GM12878 (cell line): ENCODE data around the gene TMEM272. TPM values are rescaled to one million over a fixed set of nuclear protein-coding genes. Genes with fewer than 3 reads are reported as not detected.

Experiments used
- ATAC-seq: fragments of 200-7000 bp; cut with Tn5 transposase; 3 replicates; pipeline ENCODE4 v1.9.1; 2020; ENCODE audit warnings: mild to moderate bottlenecking, moderate library complexity
- BruUV-seq: library from RNA; stranded (reverse); fragments of 400-500 nt; replicated peaks from 2 replicates; lab custom pipeline; 2021; lab: Mats Ljungman, UMichigan
- CTCF ChIA-PET: fragments of 300-600 bp; sonication (Branson Sonifier 250); formaldehyde crosslinking; extraction: SDS; loops from one replicate; lab custom pipeline; 2021; ENCODE audit warnings: inconsistent platforms; lab: Yijun Ruan, JAX
- POLR2A ChIA-PET: fragments of 350-600 bp; formaldehyde crosslinking; extraction: SDS; loops from one replicate; lab custom pipeline; 2021; ENCODE audit warnings: inconsistent platforms; lab: Charles Lee
- RAD21 ChIA-PET: fragments of 300-600 bp; sonication (Branson Sonifier 250); formaldehyde crosslinking; loops from one replicate; lab custom pipeline; 2023; ENCODE audit warnings: antibody characterized with exemption; ENCODE audit not compliant: unreplicated experiment; lab: Charles Lee
- SMC1A ChIA-PET: fragments of 300-600 bp; sonication (Branson Sonifier 250); formaldehyde crosslinking; loops from one replicate; lab custom pipeline; 2023; ENCODE audit not compliant: unreplicated experiment, uncharacterized antibody; lab: Charles Lee
- DNase-seq: peaks from one replicate; pipeline ENCODE4 v3.0.0-alpha.2; 2011; ENCODE audit warnings: low read depth, low spot score
- FAIRE-seq: peaks from 3 replicates; lab custom pipeline; 2011; peaks lifted over from hg19 to GRCh38; lab: Jason Lieb, UNC
- H2AFZ ChIP-seq: 2 replicates; pipeline ENCODE4 v1.6.0; 2011; ENCODE audit warnings: low read depth, low read length, control low read depth; ENCODE audit not compliant: control insufficient read depth
- H3K27ac ChIP-seq: 2 replicates; pipeline ENCODE4 v1.5.1; 2011; ENCODE audit warnings: control low read depth; ENCODE audit not compliant: control insufficient read depth, insufficient read depth
- H3K27me3 ChIP-seq, 2 experiments: replicated peaks in 1 of 2; 2 replicates each; pipeline versions ENCODE4 v1.6.0 to v1.6.1; 2011; ENCODE audit warnings: low read length in 1 of 2; ENCODE audit not compliant: control insufficient read depth in 2 of 2, insufficient read depth in 2 of 2
- H3K36me3 ChIP-seq, 2 experiments: 2 replicates each; pipeline ENCODE4 v1.5.1; 2011; ENCODE audit warnings: low read length in 1 of 2; ENCODE audit not compliant: control insufficient read depth in 2 of 2, insufficient read depth in 2 of 2
- H3K4me1 ChIP-seq: 2 replicates; pipeline ENCODE4 v1.6.1; 2011; ENCODE audit warnings: mild to moderate bottlenecking, low read length, moderate library complexity, mixed read lengths; ENCODE audit not compliant: control insufficient read depth, insufficient read depth
- H3K4me2 ChIP-seq: 2 replicates; pipeline ENCODE4 v1.6.0; 2011; ENCODE audit warnings: control low read depth; ENCODE audit not compliant: control insufficient read depth, insufficient read depth
- H3K4me3 ChIP-seq: fragments of 200-600 bp; sonication (generic); 2 replicates; pipeline ENCODE4 v1.5.1; 2016
- H3K79me2 ChIP-seq: 2 replicates; pipeline ENCODE4 v1.6.0; 2011; ENCODE audit warnings: low read length; ENCODE audit not compliant: control insufficient read depth, insufficient read depth
- H3K9ac ChIP-seq: 2 replicates; pipeline ENCODE4 v1.8.0; 2011; ENCODE audit warnings: low read length, control low read depth, mixed read lengths; ENCODE audit not compliant: control insufficient read depth, insufficient read depth
- H3K9me3 ChIP-seq: replicated peaks from 3 replicates; pipeline ENCODE4 v1.5.1; 2011; ENCODE audit warnings: mild to moderate bottlenecking, low read length; ENCODE audit not compliant: control insufficient read depth, insufficient read depth
- H4K20me1 ChIP-seq: 2 replicates; pipeline ENCODE4 v1.6.0; 2011; ENCODE audit not compliant: control insufficient read depth, insufficient read depth
- ASH2L ChIP-seq: fragments of 300-600, 200-600 bp; sonication (generic); IDR thresholded peaks from 2 replicates; pipeline ENCODE4 v1.6.1; 2017; ENCODE audit warnings: low read depth, mild to moderate bottlenecking, borderline replicate concordance
- BACH1 ChIP-seq: fragments of 450-650 bp; IDR thresholded peaks from 2 replicates; pipeline ENCODE4 v1.6.1; 2017; ENCODE audit warnings: mild to moderate bottlenecking, borderline replicate concordance
- CEBPZ ChIP-seq: fragments of 150-350 bp; IDR thresholded peaks from 2 replicates; pipeline ENCODE4 v1.6.1; 2016; ENCODE audit warnings: low read depth, low read length
- EED ChIP-seq: sonication (generic); IDR thresholded peaks from 2 replicates; pipeline ENCODE4 v1.6.1; 2016; ENCODE audit warnings: antibody characterized with exemption, low read depth
- EP300 ChIP-seq, 2 experiments: fragments of 150-350 bp in 1 of 2; IDR thresholded peaks; 2 replicates each; pipeline ENCODE4 v1.6.1; 2011 to 2012; ENCODE audit warnings: low read depth in 2 of 2, low read length in 2 of 2, borderline replicate concordance in 1 of 2, improper control_type of control experiment in 1 of 2, inconsistent platforms in 1 of 2; ENCODE audit not compliant: control insufficient read depth in 1 of 2
- IKZF2 ChIP-seq, 2 experiments: fragments of 450-650 bp; IDR thresholded peaks; 2 replicates each; pipeline ENCODE4 v1.6.1; 2017; ENCODE audit warnings: mild to moderate bottlenecking in 2 of 2, moderate library complexity in 2 of 2
- JUNB ChIP-seq: IDR thresholded peaks from 2 replicates; pipeline ENCODE4 v1.6.1; 2016; ENCODE audit warnings: antibody characterized with exemption, mild to moderate bottlenecking
- MAX ChIP-seq: IDR thresholded peaks from 2 replicates; pipeline ENCODE4 v1.6.1; 2012; ENCODE audit warnings: low read depth, low read length, improper control_type of control experiment
- MEF2A ChIP-seq: IDR thresholded peaks from 2 replicates; pipeline ENCODE4 v1.6.1; 2011; ENCODE audit warnings: low read depth, mild to moderate bottlenecking, low read length, moderate library complexity; ENCODE audit not compliant: insufficient read depth
- MXI1 ChIP-seq: fragments of 150-350 bp; IDR thresholded peaks from 2 replicates; pipeline ENCODE4 v1.6.1; 2011; ENCODE audit warnings: low read depth, mild to moderate bottlenecking, inconsistent platforms, low read length, improper control_type of control experiment
- POLR2AphosphoS5 ChIP-seq: IDR thresholded peaks from 2 replicates; pipeline ENCODE4 v1.6.1; 2011; ENCODE audit warnings: mild to moderate bottlenecking, low read length, inconsistent platforms
- RELB ChIP-seq: fragments of 450-650 bp; IDR thresholded peaks from 2 replicates; pipeline ENCODE4 v1.6.1; 2017; ENCODE audit warnings: low read depth, mild to moderate bottlenecking, moderate library complexity
- SIX5 ChIP-seq: IDR thresholded peaks from 2 replicates; pipeline ENCODE4 v1.6.1; 2011; ENCODE audit warnings: mild to moderate bottlenecking, low read depth, low read length, moderate library complexity; ENCODE audit not compliant: severe bottlenecking
- SPI1 ChIP-seq: IDR thresholded peaks from 2 replicates; pipeline ENCODE4 v1.6.1; 2011; ENCODE audit warnings: low read depth, mild to moderate bottlenecking, low read length, moderate library complexity, borderline replicate concordance; ENCODE audit not compliant: insufficient read depth
- YBX1 ChIP-seq: fragments of 450-650 bp; IDR thresholded peaks from 2 replicates; pipeline ENCODE4 v1.6.1; 2016; ENCODE audit warnings: antibody characterized with exemption
- YY1 ChIP-seq: IDR thresholded peaks from 2 replicates; pipeline ENCODE4 v1.6.1; 2011; ENCODE audit warnings: low read depth, mild to moderate bottlenecking, low read length
- ZNF207 ChIP-seq: fragments of 450-650 bp; IDR thresholded peaks from 2 replicates; pipeline ENCODE4 v1.6.1; 2014; ENCODE audit warnings: antibody characterized with exemption, mild to moderate bottlenecking, borderline replicate concordance
- ZNF24 ChIP-seq: fragments of 450-650 bp; IDR thresholded peaks from 2 replicates; pipeline ENCODE4 v1.6.1; 2017; ENCODE audit warnings: antibody characterized with exemption, mild to moderate bottlenecking
- WGBS: methylation state at CpG from one replicate; pipeline ENCODE4 v1.1.6; 2016; ENCODE audit warnings: low lambda C conversion rate; ENCODE audit not compliant: insufficient replicate concordance, insufficient coverage; ENCODE audit errors: missing lambda C conversion rate; 5-methylcytosine and 5-hydroxymethylcytosine counted together
- in situ Hi-C: fragments of 300-500 bp; cut with MboI; formaldehyde crosslinking; loops from 9 replicates; pipeline ENCODE4 v1.14.3; 2018; ENCODE audit warnings: mixed read lengths
- intact Hi-C: fragments of 100-400 bp; cut with micrococcal nuclease; formaldehyde crosslinking; loops from one replicate; pipeline ENCODE4 v1.14.2; 2022; ENCODE audit not compliant: unreplicated experiment
- polyA plus RNA-seq, 11 experiments: library from polyadenylated mRNA; depleted of rRNA in 4 of 11; unstranded in 6 of 11; stranded (reverse) in 5 of 11; fragments of >200 nt; fragmentation: Nextera tagmentation in 4 of 11; fragmentation: Illumina TruSeq in 1 of 11; extraction: Ambion mirVana in 4 of 11; extraction: Trizol in 1 of 11; gene quantifications; 1 replicate in 1 of 11; 2 replicates in 10 of 11; pipeline versions ENCODE4 v1.2.1 to v1.2.3, GENCODE V29; 2011 to 2016; ENCODE audit warnings: inconsistent platforms in 2 of 11, missing spikeins in 2 of 11, low read depth in 1 of 11
- total RNA-seq, 4 experiments: library from RNA; depleted of rRNA in 3 of 4; stranded (reverse); fragments of >200 nt in 3 of 4; fragmentation: Illumina TruSeq in 1 of 4; extraction: Trizol in 1 of 4; gene quantifications; 2 replicates each; pipeline versions ENCODE4 v1.2.1 to v1.2.3, GENCODE V29; 2013 to 2021

TMEM272 gene
- total and polyA plus RNA-seq, 10 of the 15 experiments (the other 5 are each of a cell fraction or from before 2014, with no cell fraction given) = 0.01 to 0.04 TPM; not detected in 8

GRCh38 chr13:51793570-51794271 is 51.3 kb downstream of the TMEM272 start:
- ATAC-seq = peak; percentile 81
- Histone ChIP-seq H3K4me3 (peak overlapping the region; percentile 14; the same call in 1 of the 2 replicates), H3K36me3 (no peaks in the 10 kb centered on the region), H3K9ac (peak overlapping the region; percentile 13), H3K9me3 (no peaks in the 10 kb centered on the region), H3K27ac (peak overlapping the region; percentile 61), H2AFZ (peak overlapping the region; percentile 89), H3K27me3 (no peaks in the 10 kb centered on the region), H4K20me1 (no peaks in the 10 kb centered on the region), H3K4me1 (peaks cover 27% of the 10 kb centered on the region), H3K4me2 (peak overlapping the region; percentile 59), H3K79me2 (no peaks in the 10 kb centered on the region)
- SMC1A ChIA-PET = interaction anchor here (0.6 to 7.2 kb wide), 23 partner anchors 9 to 668 kb away, joined by 3 to 55 read pairs (median 4); partner anchors contain the start of gene INTS6
- peak; percentile 78 for FAIRE-seq
- POLR2A ChIA-PET = interaction anchor here (0.8 to 1.8 kb wide), 3 partner anchors 12 to 179 kb away, joined by 3 to 7 read pairs (median 4); no protein-coding TSS in a partner anchor
- in situ Hi-C loops (no loop called here), intact Hi-C loops (loop anchor here (2.0 kb wide), 1 partner anchor 209 kb away; the partner anchor contains the start of gene WDFY2)
- CTCF ChIA-PET = interaction anchor here (0.9 to 8.9 kb wide), 11 partner anchors 9 to 669 kb away, joined by 3 to 152 read pairs (median 6); no protein-coding TSS in a partner anchor
- RAD21 ChIA-PET = interaction anchor here (0.8 to 10.2 kb wide), 12 partner anchors 19 to 669 kb away, joined by 3 to 104 read pairs (median 4); partner anchors contain the start of gene INTS6
- no TSS peak for BruUV-seq
- 9% methylated on average over 6 of the region's 6 CpGs for WGBS
- DNase-seq = peak; percentile 70
- TF ChIP-seq POLR2AphosphoS5 = 0 out of 2 replicates have a peak, but pooled peaks have one; percentile 45
- 0 out of 2 replicates have a peak, but pooled peaks have one; percentile 48 for TF ChIP-seq RELB
- no peak for TF ChIP-seq MAX
- peak; percentile 94 for TF ChIP-seq EED
- no peak for TF ChIP-seq ZNF207
- TF ChIP-seq JUNB = peak; percentile 42
- TF ChIP-seq SPI1 = peak; percentile 70; the same call in 1 of the 2 replicates
- 0 out of 2 replicates have a peak, but pooled peaks have one; percentile 20 for TF ChIP-seq MEF2A
- TF ChIP-seq EP300 (IDR thresholded peaks at IDR 0.05; ENCODE audit: borderline replicate concordance in 1 of 2, control insufficient read depth in 1 of 2, low read depth in 2 of 2, low read length in 2 of 2) = no peak
- TF ChIP-seq ZNF24 = no peak
- peak; percentile 96 for TF ChIP-seq BACH1
- TF ChIP-seq IKZF2 (IDR thresholded peaks at IDR 0.05) = peak; percentile 74
- no peak for TF ChIP-seq YBX1
- no peak for TF ChIP-seq CEBPZ
- TF ChIP-seq MXI1 = no peak
- TF ChIP-seq SIX5 = no peak
- peak; percentile 65 for TF ChIP-seq YY1
- no peak for TF ChIP-seq ASH2L
